C1 segment of cervical spinal cord (tissue), 14 donors: ENCODE results near the gene ITSN2.

Experiments used
- DNase-seq, 14 donors: peaks; one replicate each; lab custom pipeline; 2025; lab: John Stamatoyannopoulos, UW

Gene ITSN2

DNA sequence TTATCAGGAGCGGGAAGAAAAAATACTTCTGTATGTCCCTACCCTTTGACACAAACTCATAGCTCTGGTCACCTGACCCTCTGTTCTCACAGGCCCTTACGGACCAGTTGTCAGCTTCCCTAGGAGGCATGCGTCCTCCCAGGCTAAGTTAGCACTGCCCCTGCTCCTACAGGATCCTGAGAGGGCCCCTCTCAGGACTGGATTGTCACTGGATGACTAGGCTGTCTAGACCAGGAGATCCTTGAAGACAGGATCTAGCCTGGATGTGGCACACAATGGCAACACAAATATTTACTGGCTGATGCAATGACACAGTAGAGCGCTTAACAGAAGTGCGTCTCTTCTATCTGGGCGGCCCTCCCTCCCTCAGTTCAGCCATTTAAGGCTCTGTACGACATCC lies 177.8 kb downstream of the ITSN2 start:
- no peak for DNase-seq

- DNase-seq = no peak
These were observed 178.5 kb downstream of the ITSN2 start for GRCh38 chr2:24181849-24182248.

- no peak for DNase-seq
These were observed 180.7 kb downstream of the ITSN2 start for GRCh38 chr2:24179683-24180082.

GRCh38 chr2:24176326-24176725 lies 184.0 kb downstream of the ITSN2 start:
- DNase-seq = no peak

DNA sequence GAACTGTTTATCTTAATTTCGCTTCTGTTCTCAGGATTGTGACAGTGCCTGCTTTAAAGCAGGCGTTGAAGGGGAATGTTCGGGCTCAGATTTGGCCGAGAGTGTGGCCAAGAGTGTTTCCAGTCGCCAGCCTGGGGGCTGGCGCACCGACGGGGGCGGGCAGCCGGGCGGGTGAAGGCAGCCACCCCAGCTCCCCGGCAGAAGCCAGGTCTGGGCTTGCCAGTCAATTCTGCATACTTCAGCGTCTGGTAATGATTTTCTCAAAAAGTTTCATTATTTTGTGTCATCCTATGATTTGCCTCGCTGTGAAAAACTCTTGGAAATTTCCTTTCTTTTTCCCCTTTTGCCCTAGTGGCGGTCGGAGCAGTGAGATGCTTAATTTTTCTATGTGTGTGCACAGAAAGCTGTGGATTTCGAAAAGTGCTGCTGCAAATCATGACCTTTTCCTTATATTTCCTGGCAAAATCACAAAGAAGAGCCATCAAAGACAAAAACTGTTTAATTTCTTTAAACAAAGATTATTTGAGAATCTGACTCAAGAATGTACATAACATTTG lies 184.6 kb downstream of the ITSN2 start:
- DNase-seq = no peak

DNA sequence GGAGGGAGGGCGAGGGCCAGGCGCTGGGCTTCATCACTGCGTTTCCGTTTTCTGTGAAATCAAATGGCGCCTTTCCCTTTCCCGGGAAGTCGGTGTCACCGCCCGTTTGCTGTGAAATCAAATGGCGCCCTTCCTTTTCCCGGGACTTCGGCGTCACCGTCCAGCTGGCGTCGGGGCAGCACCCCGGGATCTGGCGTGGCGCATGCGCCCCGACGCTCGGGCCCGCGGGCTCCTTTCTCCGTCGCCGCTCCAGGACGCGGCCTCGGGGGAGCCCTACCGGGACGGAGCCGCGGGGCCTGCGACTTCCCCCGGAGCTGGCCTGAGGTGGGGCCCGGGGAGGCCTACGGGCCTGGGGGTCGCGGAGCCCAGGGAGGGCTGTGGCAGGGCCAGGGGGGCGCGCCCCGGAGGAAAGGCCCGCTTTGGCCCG lies 185.5 kb downstream of the ITSN2 start, which contains the start of gene FAM228A:
TSS of gene FAM228A (plus strand) at position 203 of the 427 bp plus-strand sequence. CDS start 428 bp downstream, outside the sequence.
- no peak for DNase-seq

GRCh38 chr2:24169023-24169422 lies 191.3 kb downstream of the ITSN2 start:
- DNase-seq = no peak

- DNase-seq = peak in 3 of 14 donors; percentile 1 to 10 (median 9)
These were observed 195.8 kb downstream of the ITSN2 start for GRCh38 chr2:24164416-24164973.

DNA sequence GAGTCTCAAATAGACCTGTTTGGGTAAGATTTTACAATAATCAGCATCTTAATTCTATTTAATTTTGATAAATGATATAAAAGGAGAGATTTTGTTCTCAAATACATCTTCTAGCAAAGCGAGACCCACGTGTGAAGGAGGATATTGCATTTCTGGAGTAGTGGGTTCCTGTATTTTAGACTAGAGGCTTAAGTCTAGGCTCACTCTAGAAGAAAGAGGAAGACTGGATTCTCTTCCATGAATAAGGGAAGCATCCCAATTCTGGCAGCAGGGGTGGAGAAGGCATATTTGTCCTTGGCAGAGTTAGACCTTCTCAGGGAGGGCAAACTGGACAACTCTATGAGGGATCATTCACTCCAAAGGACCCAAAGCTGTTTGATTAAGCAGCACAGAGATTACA lies 196.7 kb downstream of the ITSN2 start:
- no peak for DNase-seq

DNA sequence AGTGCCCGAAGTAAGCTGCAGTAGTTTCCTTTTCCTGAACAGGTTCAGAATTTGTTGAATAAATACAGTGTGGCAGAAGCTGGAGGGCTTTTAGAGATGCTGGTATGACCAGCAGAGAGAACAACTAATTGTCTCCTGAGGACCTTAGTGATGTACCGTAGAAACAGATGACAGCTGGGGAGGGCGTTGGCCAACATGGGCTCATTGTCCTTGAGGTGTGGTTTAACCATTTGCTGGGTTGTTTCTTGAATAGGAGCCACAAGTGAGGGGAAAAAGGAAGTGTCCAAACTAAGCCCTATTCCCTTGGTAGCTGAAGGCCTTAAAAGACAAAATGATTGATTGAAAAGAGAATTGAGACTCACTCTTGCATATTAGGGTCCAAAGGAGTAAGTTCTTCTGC lies 197.2 kb downstream of the ITSN2 start:
- DNase-seq = no peak

- DNase-seq = no peak
These were observed 197.8 kb downstream of the ITSN2 start for GRCh38 chr2:24162494-24162893.

GRCh38 chr2:24160761-24161160 lies 199.6 kb downstream of the ITSN2 start:
- no peak for DNase-seq

GRCh38 chr2:24159708-24160107 lies 200.6 kb downstream of the ITSN2 start:
- no peak for DNase-seq

DNA sequence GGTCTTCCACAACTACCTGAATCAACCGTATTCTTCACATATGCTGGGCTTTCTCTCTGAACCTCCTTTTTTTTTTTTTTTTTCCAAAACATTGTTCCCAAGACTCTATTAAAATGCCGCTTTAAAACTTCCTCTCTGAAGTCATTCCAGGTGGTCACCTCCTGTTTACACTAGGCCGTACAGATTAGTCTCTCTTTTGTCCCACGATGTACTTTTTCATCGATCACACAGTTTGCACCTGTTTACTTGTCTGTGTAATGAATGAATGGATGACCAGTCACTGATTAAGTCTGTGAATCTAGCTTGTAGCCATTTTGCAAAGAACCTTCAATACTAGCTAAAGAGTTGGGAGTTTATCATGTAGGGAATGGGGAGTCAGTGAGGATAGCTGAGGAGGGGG lies 202.2 kb downstream of the ITSN2 start:
- no peak for DNase-seq

DNA sequence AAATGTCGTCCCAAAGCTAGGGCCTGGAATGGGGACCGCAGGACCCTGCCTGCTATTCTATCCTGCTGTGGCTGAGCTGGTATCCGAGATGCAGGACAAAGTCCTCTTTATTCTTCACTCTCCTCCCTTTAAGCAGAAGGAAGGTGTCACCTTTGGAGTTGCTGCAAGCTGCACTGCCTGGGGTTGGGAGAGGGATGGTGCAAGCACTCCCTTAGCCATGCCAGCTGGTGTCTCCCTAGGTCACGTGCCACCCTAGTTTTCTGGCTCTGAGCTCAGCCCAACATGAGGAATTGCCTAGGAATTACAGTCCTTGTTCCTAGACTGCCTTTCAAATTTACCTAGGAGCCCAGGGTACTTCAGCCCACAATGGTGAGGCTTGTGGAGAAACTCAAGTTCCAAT lies 206.9 kb downstream of the ITSN2 start:
- no peak for DNase-seq
